Body of pancreas (tissue), 4 donors: ENCODE data around the gene CEMIP2.
"Not testable (repeated sequence)": the region's sequence is repeated elsewhere in the genome, so short reads cannot be mapped to it uniquely, and the experiment has no call there.

ENCODE experiments used
- CTCF ChIP-seq, 7 experiments: fragments of 450-650 bp in 4 of 7; fragments of 200-600 bp in 3 of 7; sonication (generic) in 3 of 7; IDR thresholded peaks; one replicate each; pipeline ENCODE4 v1.5.1; 2016 to 2019; ENCODE audit warnings: antibody characterized with exemption in 7 of 7
- POLR2A ChIP-seq, 3 donors: fragments of 450-650 bp; IDR thresholded peaks; one replicate each; pipeline ENCODE4 v1.6.1; 2016; ENCODE audit warnings: antibody characterized with exemption in 3 of 3, mild to moderate bottlenecking in 2 of 3

GRCh38 chr9:71691576-71691975 lies 76.7 kb downstream of the CEMIP2 start:
- not testable (repeated sequence) for TF ChIP-seq CTCF, POLR2A (IDR thresholded peaks at IDR 0.05)
